HepG2 (cell line): ENCODE data around the gene FAM229A. TPM values are rescaled to one million over a fixed set of nuclear protein-coding genes. Genes with fewer than 3 reads are reported as not detected.

Experiments
- CSRNP2 ChIP-seq: sonication (generic); formaldehyde crosslinking; conservative IDR thresholded peaks from 2 replicates; pipeline ENCODE4 v1.8.0; 2022; ENCODE audit warnings: low read depth, missing genetic modification reagents
- DPF2 ChIP-seq: sonication (generic); formaldehyde crosslinking; IDR thresholded peaks from 2 replicates; pipeline ENCODE4 v1.4.0; 2020; ENCODE audit warnings: mild to moderate bottlenecking, low read depth, missing genetic modification reagents, borderline replicate concordance
- FOSL2 ChIP-seq: sonication (generic); formaldehyde crosslinking; IDR thresholded peaks from 2 replicates; pipeline ENCODE4 v1.4.0; 2020; ENCODE audit warnings: missing genetic modification reagents
- HNRNPUL1 ChIP-seq: fragments of 200-400 bp; formaldehyde crosslinking; IDR thresholded peaks from 2 replicates; pipeline ENCODE4 v1.6.1; 2017; ENCODE audit warnings: low read depth, mild to moderate bottlenecking, low read length, moderate library complexity
- MEF2D ChIP-seq: sonication (generic); formaldehyde crosslinking; IDR thresholded peaks from 2 replicates; pipeline ENCODE4 v1.5.1; 2020; ENCODE audit warnings: mild to moderate bottlenecking, missing genetic modification reagents
- NR2F2 ChIP-seq: IDR thresholded peaks from 2 replicates; pipeline ENCODE4 v1.6.1; 2012; ENCODE audit warnings: low read depth, inconsistent platforms, borderline replicate concordance
- SALL2 ChIP-seq: sonication (generic); formaldehyde crosslinking; IDR thresholded peaks from 2 replicates; pipeline ENCODE4 v1.8.1; 2023; ENCODE audit warnings: mild to moderate bottlenecking, missing genetic modification reagents, inconsistent platforms
- TSC22D2 ChIP-seq: sonication (generic); formaldehyde crosslinking; IDR thresholded peaks from 2 replicates; pipeline ENCODE4 v1.5.1; 2020; ENCODE audit warnings: missing genetic modification reagents, mild to moderate bottlenecking, borderline replicate concordance
- YEATS2 ChIP-seq: sonication (generic); formaldehyde crosslinking; IDR thresholded peaks from 2 replicates; pipeline ENCODE4 v1.4.0; 2020; ENCODE audit warnings: missing genetic modification reagents, borderline replicate concordance
- ZNF12 ChIP-seq: sonication (generic); formaldehyde crosslinking; IDR thresholded peaks from 2 replicates; pipeline ENCODE4 v1.5.0; 2020; ENCODE audit warnings: missing genetic modification reagents
- ZNF124 ChIP-seq: sonication (generic); formaldehyde crosslinking; IDR thresholded peaks from 2 replicates; pipeline ENCODE4 v1.4.0; 2020; ENCODE audit warnings: missing genetic modification reagents
- ZNF138 ChIP-seq: sonication (generic); formaldehyde crosslinking; IDR thresholded peaks from 2 replicates; pipeline ENCODE4 v1.5.0; 2020; ENCODE audit warnings: mild to moderate bottlenecking, low read depth, missing genetic modification reagents
- ZNF142 ChIP-seq: sonication (generic); formaldehyde crosslinking; IDR thresholded peaks from 2 replicates; pipeline ENCODE4 v1.4.0; 2020; ENCODE audit warnings: missing genetic modification reagents
- ZNF296 ChIP-seq: sonication (generic); formaldehyde crosslinking; conservative IDR thresholded peaks from 2 replicates; pipeline ENCODE4 v1.5.0; 2020; ENCODE audit warnings: mild to moderate bottlenecking, missing genetic modification reagents
- ZNF33B ChIP-seq: sonication (generic); formaldehyde crosslinking; IDR thresholded peaks from 2 replicates; pipeline ENCODE4 v1.5.1; 2020; ENCODE audit warnings: mild to moderate bottlenecking, missing genetic modification reagents
- ZNF740 ChIP-seq: sonication (generic); formaldehyde crosslinking; IDR thresholded peaks from 2 replicates; pipeline ENCODE4 v1.4.0; 2020; ENCODE audit warnings: missing genetic modification reagents
- ZNF777 ChIP-seq: sonication (generic); formaldehyde crosslinking; IDR thresholded peaks from 2 replicates; pipeline ENCODE4 v1.4.0; 2020; ENCODE audit warnings: missing genetic modification reagents
- ZNF816 ChIP-seq: sonication (generic); formaldehyde crosslinking; IDR thresholded peaks from 2 replicates; pipeline ENCODE4 v1.8.0; 2022; ENCODE audit warnings: missing genetic modification reagents, mild to moderate bottlenecking, borderline replicate concordance
- polyA plus RNA-seq, 8 experiments: library from polyadenylated mRNA; depleted of rRNA in 3 of 8; stranded (reverse) in 7 of 8; unstranded in 1 of 8; fragments of >200 nt; fragmentation: Illumina TruSeq in 4 of 8; extraction: Trizol in 4 of 8; gene quantifications; 2 replicates each; pipeline versions ENCODE4 v1.2.1 to v1.2.3, GENCODE V29; 2011 to 2016; ENCODE audit warnings: low read depth in 4 of 8, missing spikeins in 1 of 8, mixed read lengths in 1 of 8; ENCODE audit not compliant: insufficient read depth in 1 of 8
- total RNA-seq, 5 experiments: library from RNA; depleted of rRNA; stranded (reverse); fragments of >200 nt; fragmentation: Illumina TruSeq; extraction: Trizol; gene quantifications; 2 replicates each; pipeline ENCODE4 v1.2.3, GENCODE V29; 2016; ENCODE audit warnings: low read depth in 1 of 5
- TF ChIP-seq, protein P1 (sequence below): sonication (generic); formaldehyde crosslinking; IDR thresholded peaks from 2 replicates; pipeline ENCODE4 v1.8.1; 2023; ENCODE audit warnings: mild to moderate bottlenecking, missing genetic modification reagents

FAM229A gene
- total and polyA plus RNA-seq, 2 of the 13 experiments (the other 11 are each of a cell fraction or from before 2014, with no cell fraction given) = 3.2 to 17.6 TPM

DNA sequence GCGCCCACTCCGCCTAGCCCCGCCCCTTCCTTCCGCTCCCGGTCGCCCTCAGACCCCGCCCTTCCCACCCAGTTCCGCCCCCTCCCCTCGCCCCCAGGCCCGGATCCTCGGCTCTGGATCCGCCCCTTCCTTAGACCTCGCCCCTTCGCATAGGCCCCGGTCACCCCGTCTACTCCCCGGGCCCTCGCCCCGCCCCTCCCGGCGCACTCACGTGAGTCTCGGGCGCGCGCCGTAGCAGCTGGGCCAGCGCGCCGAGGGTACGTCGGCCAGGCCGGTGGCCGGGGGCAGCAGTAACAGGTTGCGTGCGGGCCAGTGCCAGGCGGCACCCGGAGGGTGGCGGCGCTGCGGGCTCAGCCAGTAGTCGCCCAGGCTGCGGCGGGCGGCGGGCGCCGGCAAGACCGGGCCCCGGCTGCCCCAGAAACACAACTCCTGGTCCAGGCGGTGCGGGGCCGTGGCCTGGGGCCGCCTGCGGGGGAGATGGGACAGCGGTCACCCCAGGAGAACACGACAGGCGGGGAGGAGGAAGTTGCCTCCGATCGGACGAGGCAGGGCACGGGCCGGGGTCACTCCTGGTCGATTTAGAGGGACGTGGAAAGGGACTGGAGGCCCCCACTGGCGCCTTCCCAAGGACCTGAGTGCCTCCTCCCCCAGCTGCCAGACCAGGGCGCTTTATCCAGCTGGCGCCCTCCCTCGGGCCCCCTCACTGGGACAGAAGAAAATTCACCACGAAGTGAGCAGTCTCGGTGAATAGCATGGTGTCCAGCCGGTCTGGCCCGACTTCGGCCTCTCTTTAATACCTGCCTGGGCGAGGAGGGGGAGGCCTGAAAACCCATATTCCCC, 10.7 kb downstream of the FAM229A start (continued):
- TF ChIP-seq ZNF142 (CRISPR knock-in tag) (0 out of 2 replicates have a peak, but pooled peaks have one; percentile 34), TSC22D2 (CRISPR knock-in tag) (peak; percentile 41; the same call in 1 of the 2 replicates), ZNF33B (no peak; the same call in 1 of the 2 replicates), ZNF816 (CRISPR knock-in tag) (no peak), SALL2 (CRISPR knock-in tag) (peak; percentile 87), ZNF138 (CRISPR knock-in tag) (no peak), ZNF777 (CRISPR knock-in tag) (peak; percentile 45; the same call in 1 of the 2 replicates), FOSL2 (CRISPR knock-in tag) (no peak), YEATS2 (no peak), HNRNPUL1 (no peak), NR2F2 (no peak), ZNF296 (CRISPR knock-in tag) (no peak), ZNF12 (CRISPR knock-in tag) (no peak), ZNF740 (CRISPR knock-in tag) (no peak), DPF2 (no peak), CSRNP2 (CRISPR knock-in tag) (0 out of 2 replicates have a peak, but pooled peaks have one; percentile 28), ZNF124 (CRISPR knock-in tag) (no peak; the same call in 1 of the 2 replicates), MEF2D (CRISPR knock-in tag) (no peak)
- TF ChIP-seq, protein P1, sequence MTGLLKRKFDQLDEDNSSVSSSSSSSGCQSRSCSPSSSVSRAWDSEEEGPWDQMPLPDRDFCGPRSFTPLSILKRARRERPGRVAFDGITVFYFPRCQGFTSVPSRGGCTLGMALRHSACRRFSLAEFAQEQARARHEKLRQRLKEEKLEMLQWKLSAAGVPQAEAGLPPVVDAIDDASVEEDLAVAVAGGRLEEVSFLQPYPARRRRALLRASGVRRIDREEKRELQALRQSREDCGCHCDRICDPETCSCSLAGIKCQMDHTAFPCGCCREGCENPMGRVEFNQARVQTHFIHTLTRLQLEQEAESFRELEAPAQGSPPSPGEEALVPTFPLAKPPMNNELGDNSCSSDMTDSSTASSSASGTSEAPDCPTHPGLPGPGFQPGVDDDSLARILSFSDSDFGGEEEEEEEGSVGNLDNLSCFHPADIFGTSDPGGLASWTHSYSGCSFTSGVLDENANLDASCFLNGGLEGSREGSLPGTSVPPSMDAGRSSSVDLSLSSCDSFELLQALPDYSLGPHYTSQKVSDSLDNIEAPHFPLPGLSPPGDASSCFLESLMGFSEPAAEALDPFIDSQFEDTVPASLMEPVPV = 0 out of 2 replicates have a peak, but pooled peaks have one; percentile 21
